A549 treated with Hydrocortisone at 1 μM for 4 hours (cell line): ENCODE measurements around the gene ADGB. TPM values are rescaled to one million over a fixed set of nuclear protein-coding genes. Genes with fewer than 3 reads are reported as not detected.

Experiments used
- total RNA-seq: library from RNA; stranded (reverse); fragments of 200-300 nt; extraction: Qiagen RNA extraction; gene quantifications from 5 replicates; pipeline ENCODE4 v1.2.3, GENCODE V29; 2022

Gene ADGB
- not detected in 5 replicates for total RNA-seq

DNA sequence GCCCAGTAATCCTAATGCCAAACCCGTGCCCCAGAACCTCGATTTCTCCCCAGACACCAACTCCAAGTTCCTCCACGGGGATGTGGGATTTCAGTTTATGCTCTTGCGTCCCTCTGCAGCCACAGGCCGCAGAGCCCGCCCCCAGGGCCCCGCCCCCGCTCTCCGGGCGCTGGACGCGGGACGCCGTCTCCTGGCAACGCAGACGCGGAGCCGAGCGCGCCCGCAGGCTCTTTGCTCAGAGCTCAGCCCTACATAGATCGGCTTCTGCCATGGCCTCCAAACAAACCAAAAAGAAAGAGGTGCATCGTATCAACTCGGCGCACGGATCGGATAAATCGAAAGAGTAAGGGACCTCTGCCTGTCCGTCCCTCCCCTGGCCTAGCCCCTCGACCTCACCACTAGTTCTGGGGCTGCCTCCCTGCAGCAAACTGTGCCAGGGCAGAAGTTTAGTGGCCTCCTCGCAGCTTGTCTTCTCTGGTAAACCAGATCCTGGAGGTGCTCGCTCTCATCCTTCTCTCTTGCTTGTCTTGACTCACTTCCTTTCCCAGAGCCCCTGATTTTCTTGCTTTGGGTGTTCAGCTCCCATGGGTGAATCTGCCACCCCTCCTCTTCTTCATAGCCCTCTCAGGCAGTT lies at the start of gene ADGB:
Gene ADGB, plus strand, starts transcription at position 201 of the 634 bp plus-strand sequence. Its CDS starts 69 bp downstream, at position 270.

Other genes starting within 250 kb of the ADGB start
- 32.5 to 46.2 TPM (median 42.2 TPM) in 5 replicates for gene RAB32, start 55.1 kb upstream of the ADGB start, total RNA-seq